Omental fat pad (tissue), 4 donors: ENCODE measurements around the gene PRKCE. TPM values are rescaled to one million over a fixed set of nuclear protein-coding genes. Genes with fewer than 3 reads are reported as not detected.

Source experiments
- ATAC-seq: fragments of 150-250 bp; one replicate; pipeline ENCODE4 v1.9.1; 2016; ENCODE audit warnings: mild to moderate bottlenecking, moderate library complexity; ENCODE audit not compliant: low FRiP score
- DNase-seq: peaks from one replicate; pipeline ENCODE4 v3.0.0-alpha.2; 2019; ENCODE audit warnings: low spot score
- CTCF ChIP-seq, 3 donors: fragments of 450-650 bp; IDR thresholded peaks; one replicate each; pipeline ENCODE4 v1.5.1; 2016 to 2017; ENCODE audit warnings: antibody characterized with exemption in 3 of 3, mild to moderate bottlenecking in 3 of 3, moderate library complexity in 2 of 3
- total RNA-seq, 4 donors: library from RNA; depleted of rRNA; stranded (reverse); fragments of >200 nt; gene quantifications; one replicate each; pipeline ENCODE4 v1.1.0, GENCODE V29; 2016

PRKCE gene
- total RNA-seq, 4 donors from 2014 or later = 8.8 to 24.3 (median 14.0) TPM

GRCh38 chr2:45736757-45737704 is 85.6 kb downstream of the PRKCE start:
- no peak for TF ChIP-seq CTCF (IDR thresholded peaks at IDR 0.05)
- ATAC-seq = peak; percentile 85

GRCh38 chr2:45739796-45740485 is 88.5 kb downstream of the PRKCE start:
- TF ChIP-seq CTCF (IDR thresholded peaks at IDR 0.05) = no peak
- no peak for ATAC-seq
- no peak for DNase-seq

More at GRCh38 chr2:45736757-45737704, 85.6 kb downstream of the PRKCE start:
- DNase-seq = no peak

GRCh38 chr2:45741161-45741850 is 89.8 kb downstream of the PRKCE start:
- DNase-seq (no peak), ATAC-seq (no peak)
- TF ChIP-seq CTCF (IDR thresholded peaks at IDR 0.05) = no peak

GRCh38 chr2:45743531-45744396 is 92.3 kb downstream of the PRKCE start:
- ATAC-seq (peak; percentile 52), DNase-seq (no peak)
- TF ChIP-seq CTCF (IDR thresholded peaks at IDR 0.05) = no peak

- no peak for DNase-seq
- no peak for ATAC-seq
- TF ChIP-seq CTCF (IDR thresholded peaks at IDR 0.05) = no peak
Observed at GRCh38 chr2:45745231-45745630, 93.8 kb downstream of the PRKCE start.

GRCh38 chr2:45746888-45747287 is 95.4 kb downstream of the PRKCE start:
- no peak for TF ChIP-seq CTCF (IDR thresholded peaks at IDR 0.05)
- DNase-seq (no peak), ATAC-seq (no peak)
